ENCODE measurements around the gene ENTPD8.
A peak's percentile ranks its signal among the peaks of the same experiment; 100 is the strongest.
"Not testable (repeated sequence)": the region's sequence is repeated elsewhere in the genome, so short reads cannot be mapped to it uniquely, and the experiment has no call there.

ENTPD8 gene

GRCh38 chr9:137411260-137411644 lies 29.9 kb downstream of the ENTPD8 start:
- DNase-seq (ENCODE audit: low spot score), result no peak

- DNase-seq (ENCODE audit: low spot score), result no peak
Measured at GRCh38 chr9:137410891-137411249, 30.3 kb downstream of the ENTPD8 start.

GRCh38 chr9:137410236-137410890 lies 30.8 kb downstream of the ENTPD8 start:
- DNase-seq (ENCODE audit: low spot score), result not testable (repeated sequence)

GRCh38 chr9:137409515-137409914 lies 31.6 kb downstream of the ENTPD8 start:
- DNase-seq (ENCODE audit: low spot score), result no peak

- DNase-seq (ENCODE audit: low spot score), result no peak
Measured at GRCh38 chr9:137408651-137409405, 32.3 kb downstream of the ENTPD8 start.

GRCh38 chr9:137407590-137408300 lies 33.4 kb downstream of the ENTPD8 start:
- peak; percentile 50 for DNase-seq (ENCODE audit: low spot score)

- DNase-seq (ENCODE audit: low spot score), result peak; percentile 93
Measured at GRCh38 chr9:137406876-137407589, 34.1 kb downstream of the ENTPD8 start.

- DNase-seq (ENCODE audit: low spot score), result no peak
Measured at GRCh38 chr9:137406085-137406760, 34.9 kb downstream of the ENTPD8 start.

- no peak for DNase-seq (ENCODE audit: low spot score)
Measured at GRCh38 chr9:137405677-137406081, 35.5 kb downstream of the ENTPD8 start.

GRCh38 chr9:137404961-137405567 lies 36.1 kb downstream of the ENTPD8 start:
- DNase-seq (ENCODE audit: low spot score), result no peak

- no peak for DNase-seq (ENCODE audit: low spot score)
Measured at GRCh38 chr9:137403269-137403668, 37.9 kb downstream of the ENTPD8 start.

- DNase-seq (ENCODE audit: low spot score), result no peak
Measured at GRCh38 chr9:137402746-137403145, 38.4 kb downstream of the ENTPD8 start.

- DNase-seq (ENCODE audit: low spot score), result no peak
Measured at GRCh38 chr9:137398561-137399468, 42.3 kb downstream of the ENTPD8 start.

- no peak for DNase-seq (ENCODE audit: low spot score)
Measured at GRCh38 chr9:137397675-137398423, 43.3 kb downstream of the ENTPD8 start.

- no peak for DNase-seq (ENCODE audit: low spot score)
Measured at GRCh38 chr9:137396634-137397367, 44.4 kb downstream of the ENTPD8 start.

- peak; percentile 48 for DNase-seq (ENCODE audit: low spot score)
Measured at GRCh38 chr9:137396227-137396626, 44.9 kb downstream of the ENTPD8 start.

GRCh38 chr9:137395666-137396010 lies 45.5 kb downstream of the ENTPD8 start:
- no peak for DNase-seq (ENCODE audit: low spot score)

- no peak for DNase-seq (ENCODE audit: low spot score)
Measured at GRCh38 chr9:137394866-137395665, 46.1 kb downstream of the ENTPD8 start.

All from AG20443 (cell line).